Esophagus muscularis mucosa (tissue), 4 donors: Measurements from ENCODE around the gene DIRAS1. TPM values are rescaled to one million over a fixed set of nuclear protein-coding genes. Genes with fewer than 3 reads are reported as not detected.

ENCODE experiments used
- DNase-seq: peaks from one replicate; pipeline ENCODE4 v3.0.0-alpha.2; 2017; ENCODE audit errors: extremely low spot score
- H3K27ac ChIP-seq, 4 donors: fragments of 200-600 bp; sonication (generic); replicated peaks in 1 of 4; 1 replicate in 3 of 4; 2 replicates in 1 of 4; pipeline ENCODE4 v1.5.1; 2016 to 2019; ENCODE audit warnings: mild to moderate bottlenecking in 1 of 4
- H3K27me3 ChIP-seq, 4 donors: fragments of 200-600 bp; sonication (generic); one replicate each; pipeline versions ENCODE4 v1.5.1 to v1.6.0; 2016 to 2019
- H3K36me3 ChIP-seq, 4 donors: fragments of 200-600 bp; sonication (generic); one replicate each; pipeline ENCODE4 v1.5.1; 2016 to 2019
- H3K4me1 ChIP-seq, 4 donors: fragments of 200-600 bp; sonication (generic); one replicate each; pipeline ENCODE4 v1.5.1; 2016 to 2019
- H3K4me3 ChIP-seq, 4 donors: fragments of 200-600 bp; sonication (generic); 1 replicate in 2 of 4; 2 replicates in 2 of 4; pipeline ENCODE4 v1.5.1; 2016 to 2019; ENCODE audit warnings: mild to moderate bottlenecking in 4 of 4, moderate library complexity in 1 of 4
- H3K9me3 ChIP-seq, 4 donors: fragments of 200-600 bp; sonication (generic); 1 replicate in 3 of 4; 2 replicates in 1 of 4; pipeline ENCODE4 v1.5.1; 2016 to 2019
- CTCF ChIP-seq, 3 experiments: fragments of 200-600 bp in 2 of 3; fragments of 450-650 bp in 1 of 3; sonication (generic) in 2 of 3; IDR thresholded peaks; one replicate each; pipeline ENCODE4 v1.5.1; 2017 to 2019; ENCODE audit warnings: antibody characterized with exemption in 3 of 3, mild to moderate bottlenecking in 2 of 3, moderate library complexity in 1 of 3
- EP300 ChIP-seq: sonication (generic); formaldehyde crosslinking; IDR thresholded peaks from one replicate; pipeline ENCODE4 v1.6.1; 2017; ENCODE audit warnings: antibody characterized with exemption
- POLR2A ChIP-seq: fragments of 450-650 bp; IDR thresholded peaks from one replicate; pipeline ENCODE4 v1.6.1; 2017; ENCODE audit warnings: antibody characterized with exemption, moderate library complexity, mild to moderate bottlenecking, low read depth
- POLR2AphosphoS5 ChIP-seq, 2 donors: sonication (generic); formaldehyde crosslinking; IDR thresholded peaks; one replicate each; pipeline ENCODE4 v1.6.1; 2017; ENCODE audit warnings: antibody characterized with exemption in 2 of 2
- WGBS: methylation state at CpG from one replicate; pipeline ENCODE4 v1.1.5; 2018; 5-methylcytosine and 5-hydroxymethylcytosine counted together
- intact Hi-C: fragments of 100-400 bp; cut with DNase I; formaldehyde crosslinking; loops from one replicate; pipeline ENCODE4 v1.15.1; 2023
- total RNA-seq, 4 donors: library from RNA; depleted of rRNA; stranded (reverse); fragments of >200 nt; gene quantifications; one replicate each; pipeline versions ENCODE4 v1.1.0 to v1.2.1, GENCODE V29; 2016

The DIRAS1 gene
- total RNA-seq, 4 donors from 2014 or later: 7.0 to 19.2 (median 14.3) TPM

- 95% methylated on average over 17 of the region's 17 CpGs for WGBS
- intact Hi-C loops: no loop called here
- H3K9me3 ChIP-seq: no peaks in the 10 kb centered on the region
- H3K36me3 ChIP-seq: peaks cover 69 to 100% (median 96%) of the 10 kb centered on the region in 4 donors
- no peak overlapping the region for H3K4me3 ChIP-seq
- TF ChIP-seq POLR2AphosphoS5 (IDR thresholded peaks at IDR 0.05) (no peak), POLR2A (no peak)
- no peaks in the 10 kb centered on the region for H3K27me3 ChIP-seq
- no peaks in the 10 kb centered on the region for H3K4me1 ChIP-seq
- no peak for DNase-seq
- no peak overlapping the region for H3K27ac ChIP-seq
Observed at GRCh38 chr19:2758601-2759313, 37.6 kb upstream of the DIRAS1 start.

DNA sequence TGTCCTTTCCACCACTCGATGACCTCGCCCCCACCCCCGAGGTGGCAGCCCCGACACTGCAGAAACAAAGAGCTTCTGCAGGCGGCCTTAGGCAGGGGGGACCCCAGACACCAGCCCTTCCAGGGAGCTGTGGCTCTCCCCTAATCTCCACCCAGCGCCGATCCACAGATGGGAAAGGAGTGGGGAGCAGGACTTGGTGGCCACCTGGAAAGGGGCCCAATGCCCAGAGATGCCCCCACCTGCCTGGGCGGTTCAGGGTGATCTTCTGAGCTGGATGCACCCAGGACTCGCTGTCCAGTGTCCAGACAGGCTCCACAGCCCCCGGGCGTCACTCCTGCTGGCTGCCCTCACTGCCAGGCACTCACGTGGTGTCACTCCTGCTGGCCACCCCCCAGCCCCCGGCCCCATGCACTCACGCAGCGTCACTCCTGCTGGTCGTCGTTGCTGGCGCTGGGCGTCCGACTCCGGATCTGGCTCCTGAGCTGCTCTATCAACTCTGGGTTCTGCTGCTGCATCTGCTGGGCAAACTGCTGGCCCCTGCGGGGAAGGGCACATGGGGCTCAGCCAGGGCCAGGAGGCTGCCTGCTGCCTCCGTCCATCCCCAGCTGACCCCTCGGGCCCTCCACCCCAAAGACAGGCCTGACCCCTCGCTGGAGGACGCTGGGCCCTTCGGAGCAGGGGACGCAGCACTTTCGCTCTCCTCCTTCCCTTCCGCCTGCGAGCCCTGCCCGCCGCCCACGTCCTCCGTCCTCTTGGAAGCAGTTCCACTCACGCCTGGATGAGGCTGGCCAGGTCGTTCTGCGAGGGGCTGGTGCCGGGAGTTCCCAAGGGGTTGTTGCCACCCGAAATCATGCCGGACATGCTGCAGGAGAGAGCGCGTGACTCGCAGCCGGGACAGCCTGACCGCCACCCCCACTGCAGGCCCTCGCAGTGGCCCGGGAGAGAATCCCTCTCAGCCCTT lies 36.0 kb upstream of the DIRAS1 start:
- Histone ChIP-seq H3K4me1 (no peaks in the 10 kb centered on the region), H3K27me3 (no peaks in the 10 kb centered on the region), H3K4me3 (no peak overlapping the region), H3K36me3 (peaks cover 54 to 95% (median 84%) of the 10 kb centered on the region in 4 donors), H3K9me3 (no peaks in the 10 kb centered on the region), H3K27ac (no peak overlapping the region)
- DNase-seq: no peak
- intact Hi-C loops: no loop called here
- WGBS: 90% methylated on average over 35 of the region's 48 CpGs
- TF ChIP-seq CTCF (IDR thresholded peaks at IDR 0.05): no peak
- no peak for TF ChIP-seq POLR2AphosphoS5 (IDR thresholded peaks at IDR 0.05)
- no peak for TF ChIP-seq POLR2A
- no peak for TF ChIP-seq EP300

GRCh38 chr19:2756477-2756876 lies 35.3 kb upstream of the DIRAS1 start:
- Histone ChIP-seq H3K36me3 (peaks cover 51 to 88% (median 77%) of the 10 kb centered on the region in 4 donors), H3K4me3 (no peak overlapping the region), H3K4me1 (no peaks in the 10 kb centered on the region), H3K27me3 (no peaks in the 10 kb centered on the region), H3K27ac (no peak overlapping the region), H3K9me3 (no peaks in the 10 kb centered on the region)
- TF ChIP-seq POLR2A (no peak), POLR2AphosphoS5 (IDR thresholded peaks at IDR 0.05) (no peak), CTCF (IDR thresholded peaks at IDR 0.05) (no peak), EP300 (no peak)
- intact Hi-C loops: no loop called here
- DNase-seq: no peak
- 92% methylated on average over 7 of the region's 8 CpGs for WGBS

- TF ChIP-seq CTCF (IDR thresholded peaks at IDR 0.05): no peak
- no peak for TF ChIP-seq POLR2A
- TF ChIP-seq EP300: no peak
- TF ChIP-seq POLR2AphosphoS5 (IDR thresholded peaks at IDR 0.05): no peak
- Histone ChIP-seq H3K9me3 (no peaks in the 10 kb centered on the region), H3K36me3 (peaks cover 51 to 81% (median 70%) of the 10 kb centered on the region in 4 donors), H3K27me3 (no peaks in the 10 kb centered on the region), H3K4me3 (no peak overlapping the region), H3K4me1 (no peaks in the 10 kb centered on the region), H3K27ac (no peak overlapping the region)
- intact Hi-C loops: no loop called here
- no peak for DNase-seq
- WGBS: 89% methylated on average over 16 of the region's 16 CpGs
Observed at GRCh38 chr19:2755811-2756210, 34.6 kb upstream of the DIRAS1 start.

- Histone ChIP-seq H3K4me3 (no peak overlapping the region), H3K9me3 (no peaks in the 10 kb centered on the region), H3K27me3 (no peaks in the 10 kb centered on the region), H3K27ac (no peak overlapping the region), H3K4me1 (no peaks in the 10 kb centered on the region), H3K36me3 (peaks cover 47 to 77% (median 66%) of the 10 kb centered on the region in 4 donors)
- DNase-seq: no peak
- intact Hi-C loops: no loop called here
- 95% methylated on average over 14 of the region's 16 CpGs for WGBS
- no peak for TF ChIP-seq POLR2A
- no peak for TF ChIP-seq CTCF (IDR thresholded peaks at IDR 0.05)
- TF ChIP-seq POLR2AphosphoS5 (IDR thresholded peaks at IDR 0.05): no peak
- TF ChIP-seq EP300: no peak
Observed at GRCh38 chr19:2755448-2755705, 34.2 kb upstream of the DIRAS1 start.
